ENCODE data around the gene SFPQ.
"Not testable (repeated sequence)": the region's sequence is repeated elsewhere in the genome, so short reads cannot be mapped to it uniquely, and the experiment has no call there.

The SFPQ gene

DNA sequence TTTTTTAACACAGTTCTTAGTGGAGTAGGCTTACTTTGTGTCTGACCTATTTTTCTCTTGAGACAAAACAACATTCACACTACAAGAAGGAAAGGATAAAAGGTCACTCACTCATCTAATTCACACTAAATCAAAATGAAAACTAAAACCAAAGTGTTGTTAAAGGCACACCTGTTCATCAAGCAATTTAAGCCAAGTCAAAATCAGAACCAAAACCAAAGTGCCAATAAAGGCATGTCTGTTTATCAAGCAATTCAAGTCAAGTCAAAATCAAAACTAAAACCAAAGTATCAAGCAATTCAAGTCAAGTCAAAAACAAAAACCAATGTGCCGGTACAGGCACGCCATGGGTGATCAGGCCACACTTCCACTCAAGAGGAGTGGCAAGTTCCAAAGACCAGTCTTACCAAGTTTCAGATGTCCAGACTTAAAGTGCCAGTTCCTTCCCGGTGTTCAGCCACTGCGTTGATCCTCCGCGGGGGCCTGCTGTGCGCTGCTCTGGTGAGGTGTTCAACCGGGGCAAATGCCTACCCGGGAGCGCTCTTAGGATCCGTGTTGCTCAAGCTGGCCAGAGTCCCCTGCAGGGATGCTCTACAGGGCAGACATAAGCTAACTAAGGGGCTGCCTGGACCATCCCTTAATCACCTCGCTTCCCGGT is 46.9 kb downstream of the SFPQ start:
- not testable (repeated sequence) for H3K79me2 ChIP-seq (ENCODE audit: control insufficient read depth, insufficient read depth, low read length, poor library complexity); H4K91ac ChIP-seq (ENCODE audit: low read depth, low read length); H3K23ac ChIP-seq (ENCODE audit: low read length); H3K4me2 ChIP-seq (ENCODE audit: low read length); H3K9me3 ChIP-seq (ENCODE audit: insufficient read depth, low read depth, low read length); H3K27me3 ChIP-seq (ENCODE audit: insufficient read depth, low read length); H4K12ac ChIP-seq (ENCODE audit: low read depth, low read length); H3K4me1 ChIP-seq (ENCODE audit: control insufficient read depth in 1 of 2, insufficient read depth in 2 of 2, low read length in 2 of 2); H3K9ac ChIP-seq (ENCODE audit: low read length); H2BK12ac ChIP-seq (ENCODE audit: low read length); H3K14ac ChIP-seq (ENCODE audit: low read length); H2AFZ ChIP-seq (ENCODE audit: insufficient read depth, low read length, poor library complexity); H2AK5ac ChIP-seq (ENCODE audit: low read length); H4K8ac ChIP-seq (ENCODE audit: low read depth, low read length); H3K79me1 ChIP-seq (ENCODE audit: low read length); H3K36me3 ChIP-seq (ENCODE audit: control insufficient read depth in 1 of 2, insufficient read depth in 2 of 2, low read length in 2 of 2); H3K4ac ChIP-seq (ENCODE audit: low read depth, low read length); H3K27ac ChIP-seq (ENCODE audit: low read depth, low read length); DNase-seq; H3K18ac ChIP-seq (ENCODE audit: low read length); H2BK120ac ChIP-seq (ENCODE audit: insufficient read depth, low read length, poor library complexity); H3K4me3 ChIP-seq (ENCODE audit: low read depth, low read length); H2BK5ac ChIP-seq (ENCODE audit: low read depth, low read length, poor library complexity)
- no CpG with 5 or more reads among the region's 13 CpGs for WGBS (ENCODE audit: extremely low coverage, insufficient coverage, insufficient read length)

DNA sequence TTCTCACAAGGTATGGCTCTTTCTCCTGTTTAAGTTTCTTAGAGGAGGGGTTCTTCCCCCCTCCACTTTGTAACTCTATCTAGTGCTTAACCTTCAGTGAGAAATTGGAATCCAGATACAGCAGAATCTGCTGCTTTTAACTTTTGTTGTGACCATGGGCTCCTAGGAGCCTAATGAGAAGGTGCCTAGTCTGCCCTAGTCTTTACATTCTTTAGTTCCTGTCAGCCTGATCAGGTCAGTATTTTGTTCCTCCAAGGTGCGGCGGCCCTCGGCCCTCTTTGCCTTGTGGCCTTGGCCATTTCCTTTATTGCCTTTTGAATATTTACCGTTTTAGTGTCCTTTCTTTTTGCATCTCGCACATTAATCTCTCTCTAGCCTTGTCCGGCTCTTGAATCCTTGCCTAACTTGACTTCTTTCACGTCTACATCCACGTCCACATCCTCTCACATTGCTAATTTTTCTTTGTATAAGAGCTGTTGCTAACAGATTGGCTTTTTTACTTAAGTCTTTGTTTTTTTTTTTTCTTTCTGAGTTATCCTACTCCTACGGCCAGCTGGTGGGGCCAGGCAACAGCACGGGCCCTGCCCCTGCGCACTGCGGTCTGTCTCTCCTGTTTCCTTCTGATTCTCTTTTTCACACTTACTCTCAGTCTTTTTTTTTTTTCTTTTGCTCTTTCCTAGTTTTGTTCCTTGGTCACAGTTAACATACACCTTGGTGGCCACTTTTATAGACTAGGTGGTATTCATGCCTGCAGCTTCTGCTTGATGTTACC is 49.0 kb downstream of the SFPQ start:
- H3K4me1 ChIP-seq (ENCODE audit: control insufficient read depth in 1 of 2, insufficient read depth in 2 of 2, low read length in 2 of 2), result no peaks in the 10 kb centered on the region
- H2BK5ac ChIP-seq (ENCODE audit: low read depth, low read length, poor library complexity), result no peak overlapping the region
- H3K4me3 ChIP-seq (ENCODE audit: low read depth, low read length), result no peak overlapping the region
- no peak overlapping the region for H4K91ac ChIP-seq (ENCODE audit: low read depth, low read length)
- no peak overlapping the region for H4K8ac ChIP-seq (ENCODE audit: low read depth, low read length)
- H3K36me3 ChIP-seq (ENCODE audit: control insufficient read depth in 1 of 2, insufficient read depth in 2 of 2, low read length in 2 of 2), result no peaks in the 10 kb centered on the region
- no peak overlapping the region for H3K4me2 ChIP-seq (ENCODE audit: low read length)
- no peak overlapping the region for H2BK12ac ChIP-seq (ENCODE audit: low read length)
- H3K79me1 ChIP-seq (ENCODE audit: low read length), result no peaks in the 10 kb centered on the region
- no peak overlapping the region for H4K12ac ChIP-seq (ENCODE audit: low read depth, low read length)
- no peak overlapping the region for H2AK5ac ChIP-seq (ENCODE audit: low read length)
- H3K27me3 ChIP-seq (ENCODE audit: insufficient read depth, low read length), result no peaks in the 10 kb centered on the region
- no CpG with 5 or more reads among the region's 12 CpGs for WGBS (ENCODE audit: extremely low coverage, insufficient coverage, insufficient read length)
- H3K79me2 ChIP-seq (ENCODE audit: control insufficient read depth, insufficient read depth, low read length, poor library complexity), result no peaks in the 10 kb centered on the region
- no peak overlapping the region for H3K9ac ChIP-seq (ENCODE audit: low read length)
- H3K14ac ChIP-seq (ENCODE audit: low read length), result no peak overlapping the region
- no peak overlapping the region for H3K18ac ChIP-seq (ENCODE audit: low read length)
- H2AFZ ChIP-seq (ENCODE audit: insufficient read depth, low read length, poor library complexity), result no peak overlapping the region
- no peak overlapping the region for H3K27ac ChIP-seq (ENCODE audit: low read depth, low read length)
- no peak overlapping the region for H3K23ac ChIP-seq (ENCODE audit: low read length)
- H2BK120ac ChIP-seq (ENCODE audit: insufficient read depth, low read length, poor library complexity), result no peak overlapping the region
- no peak overlapping the region for H3K4ac ChIP-seq (ENCODE audit: low read depth, low read length)
- H3K9me3 ChIP-seq (ENCODE audit: insufficient read depth, low read depth, low read length), result no peaks in the 10 kb centered on the region
- DNase-seq, result no peak

DNA sequence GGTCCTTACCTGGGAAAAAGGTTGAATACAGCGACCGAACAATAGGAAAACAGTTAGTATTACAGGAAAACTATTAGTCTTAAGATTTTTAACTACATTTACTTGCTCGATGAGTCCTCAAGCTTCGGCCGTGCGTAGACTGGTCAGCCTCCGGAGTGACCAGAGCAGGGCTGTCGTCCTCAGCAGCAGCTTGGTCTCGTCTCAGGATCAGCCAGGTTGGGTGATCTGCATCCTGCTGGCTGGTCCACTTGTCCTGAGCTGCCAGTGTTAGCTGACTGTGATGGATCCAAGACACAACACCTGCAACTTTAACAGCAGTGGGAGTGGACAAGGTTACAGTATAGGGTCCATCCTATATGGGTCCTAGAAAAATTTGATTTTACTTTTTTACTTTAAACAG is 50.2 kb downstream of the SFPQ start:
- not testable (repeated sequence) for H2AFZ ChIP-seq (ENCODE audit: insufficient read depth, low read length, poor library complexity); H4K91ac ChIP-seq (ENCODE audit: low read depth, low read length); H3K4me1 ChIP-seq (ENCODE audit: control insufficient read depth in 1 of 2, insufficient read depth in 2 of 2, low read length in 2 of 2); H3K4ac ChIP-seq (ENCODE audit: low read depth, low read length); H3K23ac ChIP-seq (ENCODE audit: low read length); H3K79me2 ChIP-seq (ENCODE audit: control insufficient read depth, insufficient read depth, low read length, poor library complexity); H3K36me3 ChIP-seq (ENCODE audit: control insufficient read depth in 1 of 2, insufficient read depth in 2 of 2, low read length in 2 of 2); H3K79me1 ChIP-seq (ENCODE audit: low read length); H2BK12ac ChIP-seq (ENCODE audit: low read length); H2BK5ac ChIP-seq (ENCODE audit: low read depth, low read length, poor library complexity); H4K12ac ChIP-seq (ENCODE audit: low read depth, low read length); H3K9ac ChIP-seq (ENCODE audit: low read length); H2AK5ac ChIP-seq (ENCODE audit: low read length); H3K18ac ChIP-seq (ENCODE audit: low read length); H4K8ac ChIP-seq (ENCODE audit: low read depth, low read length); H3K27me3 ChIP-seq (ENCODE audit: insufficient read depth, low read length); DNase-seq; H3K14ac ChIP-seq (ENCODE audit: low read length); H3K27ac ChIP-seq (ENCODE audit: low read depth, low read length); H3K9me3 ChIP-seq (ENCODE audit: insufficient read depth, low read depth, low read length); H3K4me2 ChIP-seq (ENCODE audit: low read length); H2BK120ac ChIP-seq (ENCODE audit: insufficient read depth, low read length, poor library complexity); H3K4me3 ChIP-seq (ENCODE audit: low read depth, low read length)
- WGBS (ENCODE audit: extremely low coverage, insufficient coverage, insufficient read length), result no CpG with 5 or more reads among the region's 9 CpGs

DNA sequence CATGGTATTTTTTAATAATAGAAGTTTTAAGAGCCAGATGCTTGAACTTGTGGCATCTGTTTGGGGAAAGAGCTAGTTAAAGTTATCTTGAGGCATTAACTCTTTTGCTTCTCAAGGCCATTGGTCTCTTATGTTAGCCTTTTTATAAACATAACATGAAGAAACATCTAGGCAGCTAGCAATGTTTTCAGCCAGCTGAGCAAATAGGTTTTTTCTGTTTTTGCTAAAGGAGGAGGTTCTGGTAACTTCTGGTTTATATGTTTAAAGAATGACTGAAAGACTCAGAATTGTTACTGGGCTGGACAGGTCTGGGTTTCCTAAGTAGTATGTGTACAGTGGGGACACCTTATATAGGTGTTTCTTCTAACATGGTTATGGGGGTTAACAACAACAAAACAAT is 50.7 kb downstream of the SFPQ start:
- not testable (repeated sequence) for H3K79me2 ChIP-seq (ENCODE audit: control insufficient read depth, insufficient read depth, low read length, poor library complexity); H3K4me3 ChIP-seq (ENCODE audit: low read depth, low read length); H4K12ac ChIP-seq (ENCODE audit: low read depth, low read length)

More for the DNA sequence above, 50.7 kb downstream of the SFPQ start:
- H3K18ac ChIP-seq (ENCODE audit: low read length); H3K27me3 ChIP-seq (ENCODE audit: insufficient read depth, low read length); H2BK12ac ChIP-seq (ENCODE audit: low read length); H3K9ac ChIP-seq (ENCODE audit: low read length); H2AK5ac ChIP-seq (ENCODE audit: low read length); H3K79me1 ChIP-seq (ENCODE audit: low read length); H2BK120ac ChIP-seq (ENCODE audit: insufficient read depth, low read length, poor library complexity); H3K9me3 ChIP-seq (ENCODE audit: insufficient read depth, low read depth, low read length); H3K4me2 ChIP-seq (ENCODE audit: low read length); H3K23ac ChIP-seq (ENCODE audit: low read length); H4K91ac ChIP-seq (ENCODE audit: low read depth, low read length); H3K4me1 ChIP-seq (ENCODE audit: control insufficient read depth in 1 of 2, insufficient read depth in 2 of 2, low read length in 2 of 2); H3K27ac ChIP-seq (ENCODE audit: low read depth, low read length); H3K14ac ChIP-seq (ENCODE audit: low read length); H3K36me3 ChIP-seq (ENCODE audit: control insufficient read depth in 1 of 2, insufficient read depth in 2 of 2, low read length in 2 of 2); H2AFZ ChIP-seq (ENCODE audit: insufficient read depth, low read length, poor library complexity); H2BK5ac ChIP-seq (ENCODE audit: low read depth, low read length, poor library complexity); DNase-seq; H4K8ac ChIP-seq (ENCODE audit: low read depth, low read length); H3K4ac ChIP-seq (ENCODE audit: low read depth, low read length): not testable (repeated sequence)

All from trophoblast cell (in vitro differentiated cells and primary cell).